ENCODE measurements around the gene ACOT6.
"Not testable (repeated sequence)": the region's sequence is repeated elsewhere in the genome, so short reads cannot be mapped to it uniquely, and the experiment has no call there.

Gene ACOT6

GRCh38 chr14:73655851-73656250 is 43.5 kb downstream of the ACOT6 start:
- no peak for DNase-seq

DNA sequence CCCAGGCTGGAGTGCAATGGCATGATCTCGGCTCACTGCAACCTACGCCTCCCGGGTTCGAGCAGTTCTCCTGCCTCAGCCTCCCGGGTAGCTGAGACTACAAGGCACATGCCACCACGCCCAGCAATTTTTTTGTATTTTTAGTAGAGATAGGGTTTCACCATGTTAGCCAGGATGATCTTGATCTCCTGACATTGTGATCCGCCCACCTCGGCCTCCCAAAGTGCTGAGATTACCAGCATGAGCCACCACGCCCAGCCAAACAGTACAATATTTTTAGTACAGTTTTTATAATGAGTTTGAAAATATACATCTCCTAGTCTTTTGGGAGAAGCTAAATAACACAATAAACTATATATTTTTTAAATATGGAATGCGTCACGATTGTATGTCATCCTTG is 46.9 kb downstream of the ACOT6 start:
- DNase-seq = not testable (repeated sequence)

GRCh38 chr14:73660511-73660910 is 48.2 kb downstream of the ACOT6 start:
- DNase-seq = no peak

DNA sequence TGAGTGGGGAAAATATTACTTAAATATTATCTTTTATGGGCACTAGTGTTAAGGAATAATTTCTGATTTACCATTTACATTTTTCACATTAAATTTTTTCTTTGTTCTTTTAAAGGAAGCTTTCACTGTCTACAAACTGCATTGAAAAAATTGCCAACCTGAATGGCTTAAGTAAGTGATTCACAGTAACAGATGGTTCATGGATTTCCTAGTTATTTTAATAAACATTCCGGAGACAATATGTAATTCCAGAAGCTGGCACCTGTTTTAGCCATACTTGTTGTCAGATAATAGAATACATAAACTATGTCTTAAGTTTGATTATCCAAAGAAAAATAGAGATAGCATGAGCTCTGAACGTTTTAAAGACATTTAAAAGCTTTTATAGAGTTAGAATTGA is 49.6 kb downstream of the ACOT6 start:
- no peak for DNase-seq

- DNase-seq = no peak
These were observed 50.2 kb downstream of the ACOT6 start for GRCh38 chr14:73662487-73662943.

DNA sequence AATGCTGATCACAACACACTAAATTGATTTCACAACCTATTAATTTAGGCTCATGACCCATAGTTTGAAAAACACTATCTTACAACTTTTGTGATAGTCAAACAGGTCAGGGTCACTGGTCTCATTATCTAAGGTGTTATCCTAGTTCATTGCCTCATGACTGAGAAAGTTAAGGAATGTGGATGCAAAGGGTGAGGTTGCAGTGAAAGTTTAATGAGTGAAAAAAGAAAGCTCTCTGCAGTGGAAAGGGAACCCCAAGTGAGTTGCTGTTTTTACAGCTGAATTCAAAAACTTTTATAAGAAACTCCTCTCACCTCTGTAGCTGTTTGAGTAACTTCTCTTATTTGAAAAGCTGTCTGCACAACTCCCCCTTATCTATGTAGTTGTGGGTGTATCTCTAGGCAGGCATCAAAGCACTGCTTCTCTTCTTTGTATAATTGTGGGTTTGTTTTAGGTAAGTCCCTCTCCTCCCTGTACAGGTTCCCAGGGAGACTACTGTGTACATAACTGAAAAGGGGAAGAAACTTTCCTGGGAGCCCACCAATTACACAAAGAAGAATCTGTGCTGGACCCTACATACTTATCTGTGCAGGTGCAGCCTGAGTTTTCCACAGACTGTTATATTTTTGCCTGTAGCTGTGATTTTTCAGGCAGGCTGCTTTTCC is 51.4 kb downstream of the ACOT6 start:
- no peak for DNase-seq

GRCh38 chr14:73665130-73665529 is 52.8 kb downstream of the ACOT6 start:
- DNase-seq = no peak

- no peak for DNase-seq
These were observed 54.3 kb downstream of the ACOT6 start for GRCh38 chr14:73666583-73666982.

DNA sequence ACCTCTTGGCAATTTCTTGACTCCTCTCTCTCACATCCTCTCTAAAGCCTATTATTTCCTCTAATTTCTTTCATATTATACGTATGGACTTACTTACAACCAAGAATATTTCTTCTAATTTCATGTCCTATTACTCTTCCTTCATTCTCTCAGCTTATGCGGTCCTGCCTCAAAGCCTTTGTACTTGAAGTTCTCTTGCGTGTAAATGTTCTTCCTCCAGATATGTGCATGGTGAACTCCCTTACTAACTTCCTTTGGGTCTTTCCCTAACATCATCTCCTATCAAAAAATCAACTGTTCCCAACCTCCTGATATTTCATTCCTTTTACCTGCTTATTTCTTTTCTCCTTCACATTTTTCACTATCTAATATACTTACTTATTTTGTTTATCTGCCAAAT is 55.5 kb downstream of the ACOT6 start:
- DNase-seq = no peak
